ENCODE results near the gene SPAG9.

Gene SPAG9, protein sequence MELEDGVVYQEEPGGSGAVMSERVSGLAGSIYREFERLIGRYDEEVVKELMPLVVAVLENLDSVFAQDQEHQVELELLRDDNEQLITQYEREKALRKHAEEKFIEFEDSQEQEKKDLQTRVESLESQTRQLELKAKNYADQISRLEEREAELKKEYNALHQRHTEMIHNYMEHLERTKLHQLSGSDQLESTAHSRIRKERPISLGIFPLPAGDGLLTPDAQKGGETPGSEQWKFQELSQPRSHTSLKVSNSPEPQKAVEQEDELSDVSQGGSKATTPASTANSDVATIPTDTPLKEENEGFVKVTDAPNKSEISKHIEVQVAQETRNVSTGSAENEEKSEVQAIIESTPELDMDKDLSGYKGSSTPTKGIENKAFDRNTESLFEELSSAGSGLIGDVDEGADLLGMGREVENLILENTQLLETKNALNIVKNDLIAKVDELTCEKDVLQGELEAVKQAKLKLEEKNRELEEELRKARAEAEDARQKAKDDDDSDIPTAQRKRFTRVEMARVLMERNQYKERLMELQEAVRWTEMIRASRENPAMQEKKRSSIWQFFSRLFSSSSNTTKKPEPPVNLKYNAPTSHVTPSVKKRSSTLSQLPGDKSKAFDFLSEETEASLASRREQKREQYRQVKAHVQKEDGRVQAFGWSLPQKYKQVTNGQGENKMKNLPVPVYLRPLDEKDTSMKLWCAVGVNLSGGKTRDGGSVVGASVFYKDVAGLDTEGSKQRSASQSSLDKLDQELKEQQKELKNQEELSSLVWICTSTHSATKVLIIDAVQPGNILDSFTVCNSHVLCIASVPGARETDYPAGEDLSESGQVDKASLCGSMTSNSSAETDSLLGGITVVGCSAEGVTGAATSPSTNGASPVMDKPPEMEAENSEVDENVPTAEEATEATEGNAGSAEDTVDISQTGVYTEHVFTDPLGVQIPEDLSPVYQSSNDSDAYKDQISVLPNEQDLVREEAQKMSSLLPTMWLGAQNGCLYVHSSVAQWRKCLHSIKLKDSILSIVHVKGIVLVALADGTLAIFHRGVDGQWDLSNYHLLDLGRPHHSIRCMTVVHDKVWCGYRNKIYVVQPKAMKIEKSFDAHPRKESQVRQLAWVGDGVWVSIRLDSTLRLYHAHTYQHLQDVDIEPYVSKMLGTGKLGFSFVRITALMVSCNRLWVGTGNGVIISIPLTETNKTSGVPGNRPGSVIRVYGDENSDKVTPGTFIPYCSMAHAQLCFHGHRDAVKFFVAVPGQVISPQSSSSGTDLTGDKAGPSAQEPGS (N-terminal part only)

DNA sequence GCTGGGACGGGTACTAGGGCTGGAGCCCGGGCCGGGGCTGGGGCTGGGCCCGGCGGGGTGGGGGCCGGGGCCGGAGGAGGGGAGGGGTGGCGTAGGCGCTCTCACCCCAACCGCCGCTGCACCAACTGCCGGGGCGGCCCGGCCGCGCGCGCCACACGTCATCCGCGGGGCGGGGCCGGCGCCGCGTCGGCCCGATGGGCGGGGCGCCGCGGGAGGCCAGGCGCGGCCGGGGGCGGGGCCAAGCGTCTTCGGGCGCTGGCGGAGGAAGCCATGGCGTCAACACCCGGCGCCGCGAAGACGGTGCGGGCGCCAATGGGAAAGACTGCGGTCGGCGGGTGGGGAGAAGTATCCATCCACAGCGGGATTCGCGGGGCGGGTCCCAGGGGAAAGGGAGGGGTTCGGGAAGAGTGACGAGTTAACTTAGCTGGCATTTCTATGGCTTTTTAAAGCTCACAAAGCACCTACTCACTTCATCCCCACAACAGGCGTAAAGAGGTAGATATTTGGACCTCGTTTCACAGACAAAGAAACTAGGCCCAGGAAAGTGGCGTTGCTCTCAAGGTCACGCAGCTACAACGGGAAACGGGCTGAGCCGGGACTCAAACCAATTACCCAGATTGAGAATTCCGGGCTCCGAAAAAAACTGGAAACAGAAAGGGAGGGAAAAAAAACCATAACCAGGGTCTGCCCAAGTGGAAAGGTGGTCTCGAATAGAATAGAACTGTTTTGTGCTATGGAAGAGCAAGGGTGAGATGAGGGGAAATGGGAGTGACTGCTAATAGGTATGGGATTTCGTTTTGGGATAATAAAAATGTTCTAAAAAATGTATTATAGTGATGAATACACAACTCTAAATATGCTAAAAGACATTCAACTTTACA, at the start of gene SPAG9:
Gene SPAG9 (minus strand): TSS at position 130 of the 881 bp plus-strand sequence. CDS start 212 bp downstream, outside the sequence.
- no peak for FAIRE-seq

DNA sequence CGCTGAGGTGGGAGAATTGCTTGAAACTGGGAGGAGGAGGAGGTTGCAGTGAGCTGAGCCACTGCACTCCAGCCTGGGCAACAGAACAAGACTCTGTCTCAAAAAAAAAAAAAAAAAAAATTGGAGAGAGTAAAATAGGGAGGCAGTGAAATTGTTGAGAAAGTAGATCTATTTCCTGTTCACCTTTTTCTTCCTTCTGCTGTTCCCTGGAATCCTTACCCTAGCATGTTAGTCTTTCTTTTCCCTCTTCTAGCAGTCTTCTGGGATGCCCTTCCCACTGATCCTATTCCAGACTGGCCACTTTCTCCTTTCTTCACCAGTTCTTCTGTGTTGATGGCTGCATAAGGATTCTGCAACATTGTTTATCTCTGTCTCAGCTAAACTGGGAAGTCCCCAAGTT, 48.7 kb upstream of the SPAG9 start:
- no peak for FAIRE-seq

- FAIRE-seq, result no peak
Measured at GRCh38 chr17:51166987-51167931, 46.6 kb upstream of the SPAG9 start.

GRCh38 chr17:51166198-51166986, 45.7 kb upstream of the SPAG9 start, which contains the start of gene NME2:
Gene NME2 (plus strand): TSS chr17:51166411. CDS start chr17:51166831, 420 bp downstream.
- FAIRE-seq, result no peak

GRCh38 chr17:51165680-51166197, 45.1 kb upstream of the SPAG9 start:
- no peak for FAIRE-seq

DNA sequence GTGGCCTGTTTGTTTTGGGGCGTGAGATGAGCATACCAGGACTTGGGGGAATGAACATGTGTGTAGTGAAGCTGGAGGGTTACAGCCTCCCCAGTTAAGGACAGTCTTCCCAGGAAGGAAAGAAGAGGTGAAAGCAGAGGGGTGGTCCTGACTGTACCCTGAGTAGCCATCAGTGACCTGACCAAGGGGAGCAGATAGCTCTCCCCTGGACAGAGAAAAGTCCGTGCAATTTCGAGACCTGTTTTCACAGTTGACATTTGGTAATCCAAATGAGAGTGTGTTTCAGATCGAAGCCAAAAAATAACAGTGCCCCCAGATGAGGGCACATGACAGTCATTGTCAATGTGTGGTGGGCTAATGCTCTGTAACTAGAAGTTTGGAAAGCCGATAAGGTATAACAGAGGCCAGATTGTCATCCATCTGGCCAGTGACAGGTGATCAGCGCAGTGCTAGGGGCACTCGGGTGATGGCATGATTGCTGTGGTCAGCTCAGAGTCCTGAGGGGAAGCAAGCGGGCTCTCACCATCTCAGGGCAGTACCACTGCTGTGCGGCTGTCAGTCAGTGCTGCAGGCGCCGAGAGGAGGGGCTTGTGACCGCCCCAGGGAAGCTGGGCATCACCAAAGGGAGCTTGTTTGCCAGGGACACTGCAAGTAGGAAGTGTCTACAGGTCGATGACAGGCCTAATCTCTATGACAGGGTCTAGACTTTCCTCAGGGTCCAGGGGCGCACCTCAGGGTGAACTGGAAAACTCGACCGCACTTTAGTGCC, 44.4 kb upstream of the SPAG9 start:
- FAIRE-seq, result no peak

GRCh38 chr17:51161541-51161940, 40.9 kb upstream of the SPAG9 start:
- FAIRE-seq, result no peak

DNA sequence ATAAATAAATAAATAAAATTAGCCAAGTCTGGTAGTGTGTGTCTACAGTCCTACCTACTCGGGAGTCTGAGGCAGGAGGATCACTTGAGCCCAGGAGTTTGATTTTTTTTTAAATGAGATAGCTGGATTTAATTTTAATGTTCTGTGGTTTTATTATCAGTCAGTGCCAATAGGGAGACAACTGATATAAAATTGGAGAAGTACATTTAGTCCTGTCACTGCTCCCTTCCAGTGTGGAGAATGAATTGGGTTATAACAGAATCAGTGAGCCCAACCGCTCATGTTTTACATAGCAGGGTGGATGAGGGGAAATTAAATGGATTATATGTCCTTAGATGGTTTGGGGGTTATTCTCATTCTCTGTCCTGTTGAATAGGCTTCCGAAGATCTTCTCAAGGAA, 38.9 kb upstream of the SPAG9 start:
- no peak for FAIRE-seq

GRCh38 chr17:51155416-51155815, 34.7 kb upstream of the SPAG9 start:
- no peak for FAIRE-seq

- FAIRE-seq, result no peak
Measured at GRCh38 chr17:51154176-51154575, 33.5 kb upstream of the SPAG9 start.

DNA sequence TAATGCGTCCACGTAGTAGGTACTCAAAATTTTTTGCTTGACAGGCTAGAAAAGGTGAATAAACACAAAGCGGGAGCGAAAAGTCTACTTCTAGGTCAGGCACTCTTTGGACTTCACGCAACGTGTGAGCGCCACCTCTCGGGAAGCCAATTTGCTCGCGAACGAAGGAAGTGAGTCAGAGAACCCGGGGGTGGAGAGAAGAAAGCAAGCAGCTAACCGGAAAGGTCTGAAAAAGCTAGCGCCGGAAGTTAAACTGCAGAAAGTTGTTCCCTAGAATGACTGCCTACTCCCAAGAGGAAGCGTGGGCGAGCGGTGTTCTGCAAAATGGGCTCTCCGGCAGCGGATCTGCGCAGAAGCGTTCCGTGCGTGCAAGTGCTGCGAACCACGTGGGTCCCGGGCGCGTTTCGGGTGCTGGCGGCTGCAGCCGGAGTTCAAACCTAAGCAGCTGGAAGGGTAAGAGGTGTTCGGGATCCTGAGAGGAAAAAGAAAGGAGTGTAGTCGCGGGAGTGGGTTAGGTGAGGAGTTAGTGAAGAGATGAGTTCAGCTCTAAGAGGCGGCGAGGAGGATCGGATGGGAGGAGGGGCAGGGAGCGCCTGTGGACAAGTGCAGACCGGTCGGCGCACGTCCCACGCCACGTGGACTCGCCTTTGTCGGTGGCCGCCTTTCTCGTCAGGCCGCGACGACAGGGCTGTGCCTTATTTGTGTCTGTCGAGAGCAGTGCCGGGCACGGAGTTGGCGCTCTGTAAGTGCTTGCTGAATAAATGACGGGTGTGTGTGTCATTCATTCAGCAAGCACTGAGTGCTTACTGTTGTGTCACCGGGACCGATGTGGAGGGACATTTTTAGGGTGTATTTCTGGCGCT, 32.8 kb upstream of the SPAG9 start, which contains the start of gene NME1:
Gene NME1 (plus strand): TSS at position 350 of the 863 bp plus-strand sequence. CDS start 2,096 bp downstream, outside the sequence.
- no peak for FAIRE-seq

DNA sequence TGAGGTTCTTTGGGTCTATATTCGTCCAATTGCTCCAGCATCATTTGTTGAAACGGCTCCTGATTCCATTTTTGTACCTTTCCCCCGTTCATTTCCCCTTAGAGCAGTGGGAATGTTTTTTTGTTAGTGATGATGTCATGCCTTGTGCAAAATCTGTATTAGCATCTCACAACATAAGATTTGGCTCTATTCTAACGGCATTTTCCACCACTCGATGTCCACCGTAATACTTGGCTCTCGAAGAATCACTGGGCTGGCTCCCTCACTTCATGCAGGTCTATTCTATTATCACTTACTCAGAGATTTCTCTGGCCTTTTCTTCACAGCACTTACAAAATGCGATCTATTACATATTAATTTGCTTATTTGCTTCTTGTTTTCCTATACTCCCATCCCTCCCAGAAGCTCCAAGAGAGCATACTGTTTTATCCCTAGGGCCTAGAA, 32.1 kb upstream of the SPAG9 start:
- no peak for FAIRE-seq

- no peak for FAIRE-seq
Measured at GRCh38 chr17:51150932-51151331, 30.3 kb upstream of the SPAG9 start.

DNA sequence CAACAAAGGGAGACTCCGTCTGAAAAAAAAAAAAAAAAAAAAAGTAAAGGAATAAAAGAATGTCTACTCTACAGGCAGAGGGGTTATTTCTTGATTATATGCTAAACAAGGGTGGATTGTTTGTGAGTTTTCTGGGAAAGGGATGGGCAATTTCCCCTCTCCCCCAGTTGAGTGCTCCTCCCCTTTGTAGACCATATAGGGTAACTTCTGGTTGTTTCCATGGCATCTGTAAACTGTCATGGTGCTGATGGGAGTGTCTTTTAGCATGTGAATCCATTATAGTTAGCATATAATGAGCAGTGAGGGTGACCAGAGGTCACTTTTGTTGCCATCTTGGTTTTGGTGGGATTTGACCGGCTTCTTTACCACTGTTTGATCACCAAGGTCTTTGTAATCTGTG, 28.5 kb upstream of the SPAG9 start:
- no peak for FAIRE-seq

GRCh38 chr17:51147650-51148049, 27.0 kb upstream of the SPAG9 start:
- no peak for FAIRE-seq

DNA sequence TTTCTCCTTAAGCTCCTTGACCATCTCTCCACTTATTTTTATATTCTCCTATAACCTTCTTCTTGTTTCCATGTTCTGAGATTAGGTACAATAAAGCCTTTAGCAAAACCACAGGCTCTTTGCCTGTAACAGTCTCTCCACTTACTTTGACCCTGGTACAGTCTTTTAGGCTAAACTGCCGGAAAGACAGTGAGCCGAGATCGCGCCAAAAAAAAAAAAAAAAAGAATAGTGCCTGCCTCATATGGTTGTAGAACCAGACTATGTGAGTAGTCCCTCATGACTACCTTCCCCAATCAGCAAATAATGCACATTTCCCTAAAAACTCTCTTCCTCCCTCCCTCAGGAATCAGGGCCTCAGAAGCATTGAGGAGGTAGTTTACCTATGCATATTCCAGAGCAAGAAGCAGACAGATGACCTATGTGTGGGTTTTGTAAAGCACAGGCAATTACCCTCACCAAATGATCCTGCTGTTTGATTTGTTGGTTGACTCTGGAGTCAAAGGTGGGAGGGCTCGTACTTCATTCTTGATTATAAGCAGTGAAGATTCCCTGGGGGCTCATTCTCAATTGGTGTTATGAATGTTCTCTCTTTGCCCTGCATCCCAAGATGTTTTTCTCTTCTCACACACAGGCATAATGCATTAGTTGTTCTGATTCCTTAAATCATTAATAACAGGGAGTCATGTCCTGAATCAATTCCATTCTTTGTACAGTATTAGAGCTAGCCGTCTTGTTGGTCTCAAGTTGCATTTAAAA, 23.8 kb upstream of the SPAG9 start:
- FAIRE-seq, result no peak

DNA sequence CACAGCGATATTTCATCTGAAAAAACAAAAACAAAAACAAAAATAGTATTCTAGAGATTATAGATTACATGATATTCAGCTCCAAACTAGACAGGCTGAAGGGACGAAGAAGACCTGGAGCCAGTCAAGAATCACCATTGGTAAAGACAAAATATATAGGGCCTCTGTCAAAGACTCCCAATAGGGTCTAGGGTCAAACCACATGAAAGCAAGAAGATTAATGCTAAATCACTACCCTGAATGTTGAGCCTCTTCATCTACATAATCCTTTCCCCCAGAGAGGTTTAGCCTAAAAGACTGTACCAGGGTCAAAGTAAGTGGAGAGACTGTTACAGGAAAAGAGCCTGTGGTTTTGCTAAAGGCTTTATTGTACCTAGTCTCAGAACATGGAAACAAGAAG, 21.9 kb upstream of the SPAG9 start:
- FAIRE-seq, result no peak
